Stimulated activated naive CD8-positive, alpha-beta T cell treated with anti-CD3 and anti-CD28 coated beads, Interleukin-15, amount 100 ng/mL, for 72 hours (primary cell): ENCODE measurements around the gene NRP2.

Experiments
- ATAC-seq: fragments of 150-1000 bp; cut with Tn5 transposase; 2 replicates; pipeline ENCODE4 v1.10.0; 2021; ENCODE audit warnings: mild to moderate bottlenecking, moderate library complexity
- DNase-seq, 2 donors: peaks; one replicate each; pipeline ENCODE4 v3.0.0; 2021 to 2022
- H3K27ac Mint-ChIP-seq, 2 donors: one replicate each; pipeline ENCODE4 v1.8.0; 2022; ENCODE audit warnings: mild to moderate bottlenecking in 2 of 2, mixed read lengths in 2 of 2, moderate library complexity in 2 of 2
- H3K27me3 Mint-ChIP-seq: one replicate; pipeline ENCODE4 v1.8.0; 2022; ENCODE audit warnings: mixed read lengths
- H3K4me1 Mint-ChIP-seq: one replicate; pipeline ENCODE4 v1.8.0; 2022; ENCODE audit warnings: mild to moderate bottlenecking, mixed read lengths
- H3K4me3 Mint-ChIP-seq, 2 donors: one replicate each; pipeline ENCODE4 v1.8.0; 2022; ENCODE audit warnings: mild to moderate bottlenecking in 2 of 2, mixed read lengths in 2 of 2, moderate library complexity in 1 of 2
- H3K9me3 Mint-ChIP-seq, 2 donors: one replicate each; pipeline ENCODE4 v1.8.0; 2022; ENCODE audit warnings: mixed read lengths in 2 of 2

Gene NRP2

DNA sequence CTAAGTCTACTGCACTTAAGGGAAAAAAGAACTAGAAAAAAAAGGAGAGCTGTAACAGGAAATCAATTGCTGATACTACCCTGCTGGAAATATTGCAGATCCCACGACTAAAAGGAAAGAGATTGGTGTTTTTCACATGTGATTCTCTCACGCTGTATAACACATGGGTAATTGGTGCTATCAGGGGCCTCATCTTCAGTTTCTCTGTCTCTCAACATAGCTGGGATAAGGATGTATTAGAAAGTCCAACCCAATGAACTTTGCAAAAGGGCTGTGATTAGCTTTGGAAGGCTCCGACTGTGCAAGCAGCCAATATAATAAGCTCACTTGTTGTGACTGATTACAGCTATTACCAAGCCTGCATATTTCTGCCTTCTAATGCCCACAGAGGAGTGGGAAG, 133.4 kb downstream of the NRP2 start:
- DNase-seq (no peak), ATAC-seq (no peak)
- Mint-ChIP-seq H3K4me3 (no peak overlapping the region), H3K9me3 (no peaks in the 10 kb centered on the region), H3K4me1 (no peaks in the 10 kb centered on the region), H3K27me3 (peaks cover 8% of the 10 kb centered on the region), H3K27ac (no peak overlapping the region)

DNA sequence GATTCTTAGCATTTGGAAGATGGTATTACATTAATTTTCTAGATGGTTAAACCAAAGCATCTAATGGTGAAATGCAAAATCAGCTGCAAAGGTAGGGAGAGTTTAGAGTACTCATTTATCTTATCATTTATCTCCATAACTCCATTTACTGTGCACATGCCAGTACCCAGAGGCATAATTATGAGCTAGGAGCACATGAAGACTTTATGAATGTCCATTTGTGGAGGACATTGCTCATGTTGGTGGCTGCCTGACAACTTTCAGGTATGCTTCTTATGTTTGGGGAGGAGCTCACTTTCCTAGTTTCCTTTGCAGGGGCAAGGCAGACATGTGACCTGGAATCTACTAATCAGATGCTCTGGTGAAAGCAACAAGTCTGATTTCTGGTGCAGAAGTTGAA, 134.0 kb downstream of the NRP2 start:
- no peaks in the 10 kb centered on the region for H3K9me3 Mint-ChIP-seq
- H3K4me3 Mint-ChIP-seq, result no peak overlapping the region
- ATAC-seq (no peak), DNase-seq (no peak)
- H3K27ac Mint-ChIP-seq, result no peak overlapping the region
- H3K4me1 Mint-ChIP-seq, result no peaks in the 10 kb centered on the region
- H3K27me3 Mint-ChIP-seq, result peaks cover 8% of the 10 kb centered on the region

DNA sequence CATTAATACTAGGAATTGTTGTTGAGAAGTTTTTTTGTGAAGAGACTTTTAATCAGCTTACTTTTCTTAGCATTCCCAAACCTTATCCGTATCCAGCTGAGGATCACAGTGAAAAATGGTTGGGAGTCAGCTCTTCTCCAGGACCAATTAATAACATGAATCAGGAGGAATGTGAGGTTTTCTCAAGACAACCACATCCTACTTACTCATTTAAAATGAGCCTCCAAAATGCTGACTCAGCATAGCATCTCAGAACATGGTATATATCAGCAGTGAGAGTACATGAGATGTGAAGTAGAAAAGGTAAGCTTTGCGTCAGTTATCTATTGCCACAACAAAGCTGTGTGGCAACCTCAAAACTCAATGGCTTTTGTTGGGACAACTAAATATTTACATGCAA, 140.3 kb downstream of the NRP2 start:
- no peaks in the 10 kb centered on the region for H3K4me1 Mint-ChIP-seq
- no peak overlapping the region for H3K4me3 Mint-ChIP-seq
- H3K27me3 Mint-ChIP-seq, result peaks cover 21% of the 10 kb centered on the region
- ATAC-seq (no peak), DNase-seq (no peak)
- no peak overlapping the region for H3K27ac Mint-ChIP-seq
- H3K9me3 Mint-ChIP-seq, result peaks cover 7 to 9% of the 10 kb centered on the region in 2 donors

DNA sequence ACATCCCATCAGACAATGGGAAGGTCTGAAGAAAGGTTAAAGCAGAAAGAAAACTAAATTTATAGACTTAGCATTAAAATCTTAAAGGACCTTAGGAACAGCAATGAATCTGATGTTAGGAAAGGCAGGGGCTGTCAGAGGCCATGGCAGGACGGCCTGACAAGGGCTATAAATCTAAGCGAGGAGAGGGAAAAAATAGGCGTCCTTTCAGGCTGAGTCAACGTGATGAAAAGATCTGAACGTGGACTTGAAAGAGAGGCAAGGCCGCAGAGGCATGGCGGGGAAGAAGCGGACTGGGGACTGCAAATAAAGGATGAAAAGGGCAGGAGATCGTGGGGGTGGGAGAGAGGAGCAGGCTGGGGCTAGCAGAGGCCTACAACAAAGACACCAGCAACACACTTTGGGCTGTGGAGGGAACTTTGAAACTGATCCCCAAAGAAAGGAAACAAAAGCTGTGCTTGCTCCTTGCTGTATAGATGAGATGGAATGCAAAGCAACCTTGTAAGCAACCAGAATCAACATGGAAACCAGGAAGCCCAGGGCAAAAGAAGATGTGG, 145.6 kb downstream of the NRP2 start:
- Mint-ChIP-seq H3K27me3 (peaks cover 16% of the 10 kb centered on the region), H3K9me3 (peaks cover 7 to 9% of the 10 kb centered on the region in 2 donors), H3K27ac (no peak overlapping the region), H3K4me1 (no peaks in the 10 kb centered on the region), H3K4me3 (no peak overlapping the region)
- DNase-seq, result no peak
- no peak for ATAC-seq

DNA sequence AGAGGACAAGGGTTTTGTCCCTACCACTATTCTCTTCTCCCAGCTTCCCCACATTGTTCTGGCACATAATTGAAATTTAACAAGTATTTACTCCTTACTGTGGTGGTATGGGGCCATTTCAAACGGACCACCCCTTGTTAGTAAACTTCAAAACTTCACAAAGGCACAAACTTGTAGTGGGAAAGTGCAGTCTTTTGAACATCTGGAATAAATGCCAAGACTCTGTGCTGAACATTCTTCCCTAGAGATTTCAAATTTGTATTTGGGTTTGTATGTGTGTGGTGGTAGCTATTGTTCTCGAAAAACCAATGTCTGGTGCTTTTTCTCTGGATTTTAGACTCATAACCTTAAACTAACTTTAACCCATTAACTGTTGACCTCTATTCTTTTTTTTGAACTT, 151.6 kb downstream of the NRP2 start:
- Mint-ChIP-seq H3K4me1 (peaks cover 4% of the 10 kb centered on the region), H3K27ac (no peak overlapping the region), H3K9me3 (no peaks in the 10 kb centered on the region), H3K27me3 (peaks cover 13% of the 10 kb centered on the region), H3K4me3 (no peak overlapping the region)
- ATAC-seq, result no peak
- no peak for DNase-seq

DNA sequence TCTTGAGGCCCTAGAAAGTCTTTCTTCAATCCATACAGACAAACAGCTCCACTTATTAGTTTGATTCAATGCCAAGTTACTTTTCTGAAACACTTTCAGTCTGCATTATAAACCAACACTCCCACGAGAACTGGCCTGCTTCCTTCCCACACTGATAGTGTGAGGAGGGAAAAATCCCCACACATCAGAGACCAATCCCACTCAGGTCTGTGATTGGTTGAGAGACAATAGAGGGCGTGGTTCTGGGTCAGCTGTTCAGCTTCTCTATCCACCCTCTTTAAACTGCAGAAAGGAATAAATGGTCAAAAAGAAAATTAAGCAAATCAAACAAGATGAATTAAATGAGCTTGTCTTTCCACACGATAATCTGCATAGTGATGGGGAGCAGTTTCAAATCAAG, 152.5 kb downstream of the NRP2 start:
- Mint-ChIP-seq H3K27ac (peak overlapping the region in 1 of 2 donors; percentile 26), H3K27me3 (peaks cover 21% of the 10 kb centered on the region), H3K4me3 (no peak overlapping the region), H3K9me3 (no peaks in the 10 kb centered on the region), H3K4me1 (peaks cover 4% of the 10 kb centered on the region)
- DNase-seq (no peak), ATAC-seq (no peak)

DNA sequence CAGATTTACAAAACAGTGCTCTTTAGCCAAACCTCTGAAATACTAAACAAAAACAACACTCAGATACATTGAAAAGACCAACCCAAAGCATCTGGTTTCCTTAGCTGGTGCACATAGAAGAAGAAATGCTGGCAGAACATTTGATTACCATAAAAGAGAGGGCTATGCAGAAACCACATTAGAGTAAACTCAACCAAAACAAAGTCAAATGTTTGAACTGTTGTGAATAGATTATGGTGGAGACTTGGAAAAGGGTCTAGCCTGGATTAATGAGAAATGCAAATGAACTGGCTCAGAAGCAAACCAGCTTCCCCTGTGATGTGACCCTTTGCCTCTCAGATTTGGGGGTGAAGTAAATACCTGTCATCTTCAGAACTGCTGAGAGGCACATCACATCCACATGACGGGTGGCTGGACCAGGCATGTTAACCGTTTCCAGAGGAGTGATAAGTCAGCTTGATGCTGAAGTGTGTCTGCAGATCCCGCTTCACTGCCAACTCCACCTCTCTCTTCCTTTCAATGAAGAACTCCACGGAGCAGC, 153.0 kb downstream of the NRP2 start:
- ATAC-seq (no peak), DNase-seq (no peak)
- no peak overlapping the region for H3K4me3 Mint-ChIP-seq
- no peak overlapping the region for H3K27ac Mint-ChIP-seq
- H3K4me1 Mint-ChIP-seq, result peaks cover 4% of the 10 kb centered on the region
- H3K9me3 Mint-ChIP-seq, result no peaks in the 10 kb centered on the region
- H3K27me3 Mint-ChIP-seq, result peaks cover 23% of the 10 kb centered on the region

DNA sequence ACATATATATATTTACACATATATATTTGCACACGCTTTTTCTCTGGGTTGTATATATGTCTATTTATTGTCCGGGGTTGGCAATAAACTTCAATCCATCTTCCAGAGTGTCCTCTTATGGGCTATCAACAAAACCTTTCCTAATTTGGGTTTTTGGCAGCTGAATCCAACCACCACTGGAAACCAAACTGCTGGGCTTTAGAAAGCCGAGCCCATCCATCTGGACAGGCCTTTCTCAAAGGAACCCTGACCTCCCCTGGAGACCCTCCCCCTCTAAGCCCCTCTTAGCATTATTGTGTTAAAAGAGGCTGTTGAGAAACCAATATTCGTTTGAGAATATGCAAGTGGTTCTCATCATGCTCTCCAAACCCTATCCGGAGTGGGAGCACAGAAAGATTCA, 153.6 kb downstream of the NRP2 start:
- Mint-ChIP-seq H3K4me3 (no peak overlapping the region), H3K27me3 (peaks cover 23% of the 10 kb centered on the region), H3K9me3 (no peaks in the 10 kb centered on the region), H3K4me1 (peaks cover 4% of the 10 kb centered on the region), H3K27ac (no peak overlapping the region)
- ATAC-seq, result no peak
- no peak for DNase-seq

DNA sequence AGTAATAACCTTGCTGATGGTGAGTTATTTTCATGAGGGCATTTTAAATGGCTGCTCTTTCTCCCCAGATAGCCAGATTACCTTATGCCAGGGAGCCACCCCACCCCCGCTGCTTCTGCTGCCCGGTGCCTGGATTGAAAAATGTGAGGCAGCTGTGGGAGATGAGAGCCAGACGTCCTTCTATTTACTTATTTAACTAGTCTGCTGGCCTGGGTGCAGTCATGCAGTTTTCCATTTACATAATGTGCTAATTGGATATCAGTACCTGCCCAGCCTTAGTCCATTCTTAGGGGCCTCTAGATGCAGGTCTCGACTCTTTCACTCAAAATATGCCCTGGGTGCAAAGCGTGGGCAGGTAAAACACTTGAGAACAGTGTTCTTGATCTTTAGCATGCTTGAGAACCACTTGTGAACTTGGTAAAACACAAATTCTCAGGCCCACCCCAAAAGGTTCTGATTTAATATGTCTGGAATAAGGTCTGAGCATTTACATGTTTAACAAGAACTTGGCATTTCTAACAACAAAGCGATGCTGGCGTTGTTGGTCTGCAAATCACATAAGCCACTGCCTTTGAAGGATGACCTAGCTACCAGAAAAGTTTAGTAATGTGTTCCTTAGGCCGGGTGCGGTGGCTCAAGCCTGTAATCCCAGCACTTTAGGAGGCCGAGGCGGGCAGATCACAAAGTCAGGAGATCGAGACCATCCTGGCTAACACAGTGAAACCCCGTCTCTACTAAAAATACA, 154.3 kb downstream of the NRP2 start:
- ATAC-seq, result no peak
- Mint-ChIP-seq H3K4me1 (peaks cover 4% of the 10 kb centered on the region), H3K27ac (no peak overlapping the region), H3K4me3 (no peak overlapping the region), H3K27me3 (peaks cover 30% of the 10 kb centered on the region), H3K9me3 (no peaks in the 10 kb centered on the region)
- no peak for DNase-seq

DNA sequence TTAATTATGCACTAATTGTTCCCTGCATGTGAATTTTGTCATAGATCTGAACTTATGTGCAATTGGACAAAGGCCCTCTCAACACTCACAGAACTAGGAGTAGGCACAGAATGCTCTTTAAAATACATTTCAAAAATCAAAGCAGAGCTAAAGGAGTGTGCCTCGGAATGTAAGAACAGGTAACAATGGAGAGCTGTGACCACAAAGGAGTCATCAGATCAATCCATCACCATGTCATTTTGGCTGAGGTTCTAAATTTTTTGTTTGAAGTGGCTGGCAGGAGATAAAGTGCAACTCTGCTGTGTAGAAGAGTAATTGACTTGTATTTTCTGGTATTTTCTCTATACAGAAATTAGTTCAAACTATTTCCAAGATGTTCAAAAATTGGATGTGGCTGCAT, 155.4 kb downstream of the NRP2 start:
- DNase-seq (no peak), ATAC-seq (no peak)
- no peak overlapping the region for H3K4me3 Mint-ChIP-seq
- H3K4me1 Mint-ChIP-seq, result peaks cover 4% of the 10 kb centered on the region
- no peak overlapping the region for H3K27ac Mint-ChIP-seq
- H3K27me3 Mint-ChIP-seq, result peaks cover 31% of the 10 kb centered on the region
- no peaks in the 10 kb centered on the region for H3K9me3 Mint-ChIP-seq

DNA sequence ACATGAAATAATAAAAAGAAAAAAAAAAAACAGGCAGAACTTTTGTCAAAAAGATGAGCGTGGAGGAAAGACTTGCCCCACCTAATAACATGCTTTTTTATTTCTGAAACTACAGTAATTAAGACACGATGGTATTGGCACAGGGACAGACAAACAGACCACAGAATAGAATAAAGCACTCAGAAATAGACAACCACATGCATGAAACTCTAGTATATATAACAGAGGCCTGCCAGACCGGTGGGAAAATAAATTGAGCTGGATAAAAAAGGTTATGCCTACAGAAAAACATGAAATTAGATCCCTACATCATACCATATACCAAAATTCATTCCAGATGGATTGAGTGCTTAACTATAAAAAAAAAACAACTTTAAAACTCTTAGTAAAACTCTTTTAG, 163.1 kb downstream of the NRP2 start:
- Mint-ChIP-seq H3K9me3 (no peaks in the 10 kb centered on the region), H3K4me1 (no peaks in the 10 kb centered on the region), H3K27me3 (peaks cover 33% of the 10 kb centered on the region)

More for the DNA sequence above, 163.1 kb downstream of the NRP2 start:
- H3K4me3 Mint-ChIP-seq, result no peak overlapping the region
- DNase-seq (no peak), ATAC-seq (no peak)
- no peak overlapping the region for H3K27ac Mint-ChIP-seq
